ENCODE results near the gene KIF21B.

Gene KIF21B

GRCh38 chr1:201061049-201061448 is 37.5 kb upstream of the KIF21B start:
- TF ChIP-seq, protein P1, sequence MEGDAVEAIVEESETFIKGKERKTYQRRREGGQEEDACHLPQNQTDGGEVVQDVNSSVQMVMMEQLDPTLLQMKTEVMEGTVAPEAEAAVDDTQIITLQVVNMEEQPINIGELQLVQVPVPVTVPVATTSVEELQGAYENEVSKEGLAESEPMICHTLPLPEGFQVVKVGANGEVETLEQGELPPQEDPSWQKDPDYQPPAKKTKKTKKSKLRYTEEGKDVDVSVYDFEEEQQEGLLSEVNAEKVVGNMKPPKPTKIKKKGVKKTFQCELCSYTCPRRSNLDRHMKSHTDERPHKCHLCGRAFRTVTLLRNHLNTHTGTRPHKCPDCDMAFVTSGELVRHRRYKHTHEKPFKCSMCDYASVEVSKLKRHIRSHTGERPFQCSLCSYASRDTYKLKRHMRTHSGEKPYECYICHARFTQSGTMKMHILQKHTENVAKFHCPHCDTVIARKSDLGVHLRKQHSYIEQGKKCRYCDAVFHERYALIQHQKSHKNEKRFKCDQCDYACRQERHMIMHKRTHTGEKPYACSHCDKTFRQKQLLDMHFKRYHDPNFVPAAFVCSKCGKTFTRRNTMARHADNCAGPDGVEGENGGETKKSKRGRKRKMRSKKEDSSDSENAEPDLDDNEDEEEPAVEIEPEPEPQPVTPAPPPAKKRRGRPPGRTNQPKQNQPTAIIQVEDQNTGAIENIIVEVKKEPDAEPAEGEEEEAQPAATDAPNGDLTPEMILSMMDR (conservative IDR thresholded peaks at IDR 0.05; ENCODE audit: low read depth), result no peak
- ChIA-PET POLR2A (ENCODE audit: low non-redundant PET) (no interaction called here), CTCF (interaction anchor here (0.6 kb wide), 1 partner anchor 141 kb away, joined by 4 read pairs; no protein-coding TSS in a partner anchor)
- H3K27ac ChIP-seq, result no peak overlapping the region
- DNase-seq (ENCODE audit: low spot score), result no peak

GRCh38 chr1:201060586-201060985 is 37.1 kb upstream of the KIF21B start:
- POLR2A ChIA-PET (ENCODE audit: low non-redundant PET), result no interaction called here
- no peak for DNase-seq (ENCODE audit: low spot score)
- TF ChIP-seq, protein P1 (conservative IDR thresholded peaks at IDR 0.05; ENCODE audit: low read depth), result no peak
- no peak overlapping the region for H3K27ac ChIP-seq
- CTCF ChIA-PET, result interaction anchor here (0.6 to 2.3 kb wide), 2 partner anchors 89 to 141 kb away, joined by 4 to 8 read pairs; no protein-coding TSS in a partner anchor

- ChIA-PET CTCF (interaction anchor here (0.6 to 2.3 kb wide), 4 partner anchors 40 to 146 kb away, joined by 4 to 8 read pairs (median 6); no protein-coding TSS in a partner anchor), POLR2A (ENCODE audit: low non-redundant PET) (no interaction called here)
- DNase-seq (ENCODE audit: low spot score), result no peak
- no peak overlapping the region for H3K27ac ChIP-seq
- TF ChIP-seq, protein P1 (conservative IDR thresholded peaks at IDR 0.05; ENCODE audit: low read depth), result no peak
Observed at GRCh38 chr1:201059871-201060555, 36.5 kb upstream of the KIF21B start.

DNA sequence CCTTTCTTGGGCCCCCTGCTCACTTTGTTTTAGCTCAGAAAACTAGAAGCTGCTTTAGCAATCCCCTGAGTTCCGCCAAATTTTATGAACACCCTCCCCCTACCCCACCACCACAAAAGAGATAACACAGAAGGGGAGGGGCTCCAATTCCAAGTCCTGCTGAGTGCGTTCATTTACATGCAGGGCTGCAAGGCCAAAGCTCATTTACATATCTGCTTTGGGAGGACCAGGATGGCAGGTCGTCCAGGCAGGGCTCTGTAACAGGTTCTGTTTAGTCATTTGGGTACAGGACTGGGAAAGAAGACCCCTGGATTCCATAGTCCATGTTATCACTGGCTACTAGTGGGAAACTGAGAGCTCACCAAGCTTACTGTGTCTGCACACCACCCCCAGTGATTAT is 35.9 kb upstream of the KIF21B start:
- ChIA-PET CTCF (interaction anchor here (0.6 to 2.3 kb wide), 5 partner anchors 8 to 147 kb away, joined by 3 to 8 read pairs (median 5); no protein-coding TSS in a partner anchor), POLR2A (ENCODE audit: low non-redundant PET) (no interaction called here)
- DNase-seq (ENCODE audit: low spot score), result no peak
- no peak overlapping the region for H3K27ac ChIP-seq
- TF ChIP-seq, protein P1 (conservative IDR thresholded peaks at IDR 0.05; ENCODE audit: low read depth), result no peak

DNA sequence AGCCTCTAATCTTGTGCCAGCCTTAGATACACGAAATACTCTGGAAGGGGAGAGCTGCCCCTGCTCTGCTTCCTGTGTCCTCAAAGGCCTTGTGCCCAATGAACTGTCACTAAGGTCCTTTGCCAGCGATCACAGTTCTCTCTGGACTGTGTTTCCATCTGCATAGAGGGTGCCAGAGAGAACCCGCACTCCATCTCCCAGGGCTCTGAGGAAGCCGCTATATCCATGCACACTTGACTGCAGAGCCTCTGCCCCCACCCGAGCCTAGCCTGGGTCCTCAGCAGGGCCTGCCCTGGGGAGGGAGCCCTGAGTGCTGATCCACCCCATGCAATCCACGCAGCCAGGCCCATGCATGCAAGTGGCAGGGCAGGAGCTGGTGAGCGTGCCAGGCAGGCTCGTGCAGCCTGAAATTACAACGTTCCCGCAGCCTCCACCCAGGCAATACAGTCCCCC is 30.6 kb upstream of the KIF21B start:
- CTCF ChIA-PET, result interaction anchor here (1.3 kb wide), 1 partner anchor 82 kb away, joined by 3 read pairs; no protein-coding TSS in a partner anchor
- DNase-seq (ENCODE audit: low spot score), result no peak
- TF ChIP-seq, protein P1 (conservative IDR thresholded peaks at IDR 0.05; ENCODE audit: low read depth), result no peak
- POLR2A ChIA-PET (ENCODE audit: low non-redundant PET), result no interaction called here
- H3K27ac ChIP-seq, result no peak overlapping the region

- ChIA-PET POLR2A (ENCODE audit: low non-redundant PET) (no interaction called here), CTCF (no interaction called here)
- H3K27ac ChIP-seq, result no peak overlapping the region
- TF ChIP-seq, protein P1 (conservative IDR thresholded peaks at IDR 0.05; ENCODE audit: low read depth), result no peak
- DNase-seq (ENCODE audit: low spot score), result no peak
Observed at GRCh38 chr1:201053155-201053860, 29.8 kb upstream of the KIF21B start.

All from RWPE1 (cell line).